HG03108 (cell line): Measurements from ENCODE around the gene ANKS1B.
"Not testable (repeated sequence)": the region's sequence is repeated elsewhere in the genome, so short reads cannot be mapped to it uniquely, and the experiment has no call there.

Experiments
- ATAC-seq: cut with Tn5 transposase; IDR thresholded peaks from one replicate; pipeline ENCODE4 v1.9.1; 2021; ENCODE audit warnings: moderate library complexity; ENCODE audit not compliant: unreplicated experiment

The ANKS1B gene

DNA sequence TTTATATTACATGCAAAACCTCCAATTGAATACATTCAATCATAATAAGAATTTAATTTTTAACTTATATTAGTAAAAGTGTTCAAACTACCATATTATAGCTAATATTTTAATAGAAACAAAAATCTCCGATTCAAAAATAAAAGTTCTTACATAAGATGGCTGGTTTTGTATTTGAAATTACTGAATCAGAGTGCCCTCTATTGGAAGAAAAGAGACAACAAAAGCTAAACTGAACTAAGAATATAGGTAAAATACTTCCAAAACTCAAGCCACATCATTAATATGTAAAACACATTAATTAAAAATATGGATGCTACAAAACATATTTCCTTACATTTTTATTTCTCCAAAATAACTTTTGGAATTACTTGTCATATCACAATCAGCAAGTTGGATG is 216.9 kb downstream of the ANKS1B start:
- ATAC-seq: no peak

DNA sequence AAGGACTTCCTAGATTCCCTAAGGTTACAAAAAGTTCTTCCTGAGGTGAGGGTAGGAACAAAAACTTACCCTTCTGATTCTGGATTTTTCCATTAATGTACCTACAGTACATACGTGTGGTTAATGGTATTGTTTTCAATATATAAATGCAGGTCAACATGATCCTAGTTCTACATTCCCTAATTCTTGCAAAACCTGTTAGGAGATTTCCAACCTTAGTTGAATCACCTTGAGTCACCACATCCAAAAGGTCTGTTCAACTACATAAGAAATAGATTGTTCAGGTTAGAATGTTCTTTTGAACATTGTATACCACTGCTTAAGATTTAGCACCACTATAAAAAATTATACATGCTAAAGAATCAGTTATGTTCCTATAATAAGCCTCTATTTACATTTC is 218.3 kb downstream of the ANKS1B start:
- ATAC-seq: no peak

DNA sequence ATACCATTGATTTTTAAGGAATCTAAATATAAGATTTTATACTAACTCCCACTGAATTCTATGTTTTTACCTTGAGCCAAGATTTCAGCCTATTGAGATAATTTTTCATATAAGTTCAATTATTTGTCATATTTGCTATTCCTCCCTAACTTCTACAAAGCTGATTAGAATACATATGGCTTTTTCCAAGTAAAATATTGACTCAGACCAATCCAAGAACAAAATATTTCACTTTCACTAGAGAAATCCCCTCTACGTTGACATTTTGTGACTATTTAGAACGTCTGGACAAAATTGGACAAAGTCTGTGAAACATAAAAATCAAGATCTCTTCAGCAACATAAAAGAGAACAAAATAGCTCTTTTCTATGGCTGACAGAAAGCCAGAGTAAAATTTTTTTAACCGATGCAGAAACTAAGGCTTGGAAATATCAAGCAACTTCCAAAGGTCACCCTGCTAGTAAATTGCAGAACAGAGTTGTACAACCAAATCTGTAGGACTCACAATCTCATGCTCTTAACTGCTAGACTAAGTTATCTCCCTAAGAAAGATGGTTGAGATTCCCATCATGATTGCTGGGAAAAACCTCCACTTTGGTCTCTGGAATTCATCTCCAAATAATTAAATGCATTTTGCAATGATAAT is 219.1 kb downstream of the ANKS1B start:
- ATAC-seq: no peak

DNA sequence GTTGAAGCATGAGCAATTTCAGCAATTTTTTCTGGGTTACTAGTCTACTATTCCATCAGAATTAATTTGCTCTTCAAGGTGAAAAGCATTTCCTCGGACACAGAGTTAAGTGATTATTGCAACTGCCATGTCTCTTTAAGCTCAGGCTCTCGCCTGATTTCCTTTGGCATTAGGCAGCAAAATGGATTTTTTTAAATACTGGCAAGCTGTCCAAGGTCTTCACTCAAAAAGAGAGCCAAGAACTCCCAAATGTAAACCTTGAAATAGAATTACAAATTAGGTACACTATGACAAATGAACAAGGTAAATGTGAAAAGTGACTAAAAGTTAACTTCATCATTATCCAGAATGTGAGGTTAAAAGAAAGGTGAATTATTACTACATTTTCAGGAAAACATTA is 225.3 kb downstream of the ANKS1B start:
- no peak for ATAC-seq

DNA sequence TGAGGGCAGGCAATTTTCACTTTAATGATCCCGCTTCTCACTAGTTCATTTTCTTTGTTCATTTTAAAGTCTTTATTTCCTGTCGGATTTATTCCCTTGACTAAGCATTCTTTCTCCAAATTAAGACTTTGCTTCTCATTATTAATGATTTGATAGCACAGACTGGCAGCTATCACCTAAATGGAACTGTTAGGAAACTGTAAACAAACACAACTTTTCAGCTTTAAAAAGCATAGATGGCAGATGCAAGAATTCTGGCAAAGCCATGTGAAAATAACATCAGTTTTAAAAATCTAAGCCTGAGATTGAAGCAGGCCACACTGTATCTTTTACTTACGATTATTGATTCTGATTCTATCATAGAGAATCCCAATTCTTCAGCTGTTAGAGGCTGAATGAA is 225.7 kb downstream of the ANKS1B start:
- ATAC-seq: no peak

DNA sequence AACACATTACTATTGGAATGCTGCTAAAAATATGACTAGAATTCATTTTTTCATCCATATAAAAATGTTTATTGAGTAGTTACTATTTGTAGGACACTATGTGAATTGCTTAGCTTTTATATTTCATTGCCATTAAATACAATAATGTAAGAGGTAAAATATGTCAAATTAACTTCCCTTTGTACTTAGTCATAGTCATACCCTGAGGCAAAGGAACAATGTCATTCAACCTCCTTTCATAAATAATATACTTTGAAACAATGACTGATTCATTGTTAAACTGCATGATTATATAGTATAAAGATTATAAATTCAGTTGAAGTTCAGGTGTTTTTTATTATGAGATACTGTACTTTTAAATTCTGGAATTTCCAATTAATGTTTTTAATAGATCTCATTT is 232.0 kb downstream of the ANKS1B start:
- no peak for ATAC-seq

DNA sequence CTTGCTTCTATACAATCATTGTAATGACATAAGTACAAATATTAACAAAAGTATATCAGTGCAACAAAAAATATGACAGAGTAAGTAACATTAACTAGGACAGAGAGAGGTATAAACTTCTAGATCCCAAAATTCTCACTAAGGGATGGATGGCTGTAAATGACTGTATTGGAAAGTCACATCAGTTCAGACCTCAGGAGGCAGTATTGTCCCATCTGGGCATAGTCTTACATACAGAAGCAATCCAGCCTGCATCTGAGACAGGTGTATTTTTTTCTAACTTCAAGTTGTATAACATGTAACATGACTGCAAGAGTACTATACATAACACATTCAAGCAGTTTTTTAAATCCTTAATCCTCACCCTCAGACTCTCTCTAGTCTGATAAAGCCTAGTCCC is 238.2 kb downstream of the ANKS1B start:
- no peak for ATAC-seq

DNA sequence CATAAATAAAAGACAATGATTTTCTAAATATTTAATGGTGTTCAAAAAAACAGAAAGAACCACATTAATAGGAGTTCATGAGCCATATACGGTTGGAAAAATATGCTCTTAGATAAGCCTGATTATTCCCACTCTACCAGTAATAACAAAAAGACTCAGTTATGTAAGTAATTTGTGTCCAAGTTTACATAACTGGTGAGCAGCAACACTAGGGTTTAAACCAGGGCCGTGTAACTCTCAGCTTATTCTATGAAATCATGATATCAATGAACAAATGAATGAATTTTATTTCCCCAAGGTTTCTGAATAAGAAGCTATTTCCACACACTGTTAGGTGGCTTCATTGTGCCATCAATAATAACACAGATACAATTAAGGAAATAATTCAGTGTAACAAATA is 238.8 kb downstream of the ANKS1B start:
- no peak for ATAC-seq

DNA sequence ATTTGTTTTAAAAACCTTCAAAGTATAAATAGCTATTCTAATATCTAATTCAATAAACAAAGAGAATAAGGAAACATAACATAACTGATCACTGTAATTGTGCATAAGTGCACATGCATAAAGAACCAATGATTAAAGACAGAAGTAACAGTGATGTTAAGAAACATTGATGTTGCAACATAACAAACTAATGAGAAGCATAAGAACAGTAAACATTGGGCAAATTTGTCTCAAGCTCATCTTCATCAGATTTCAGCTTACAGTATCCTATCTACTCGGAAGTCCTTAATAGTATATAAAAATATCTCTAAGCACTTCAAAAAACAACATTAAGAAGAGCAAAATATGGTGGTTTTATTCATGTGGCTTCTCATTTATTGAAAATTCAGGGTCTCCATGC is 239.6 kb downstream of the ANKS1B start:
- ATAC-seq: no peak

DNA sequence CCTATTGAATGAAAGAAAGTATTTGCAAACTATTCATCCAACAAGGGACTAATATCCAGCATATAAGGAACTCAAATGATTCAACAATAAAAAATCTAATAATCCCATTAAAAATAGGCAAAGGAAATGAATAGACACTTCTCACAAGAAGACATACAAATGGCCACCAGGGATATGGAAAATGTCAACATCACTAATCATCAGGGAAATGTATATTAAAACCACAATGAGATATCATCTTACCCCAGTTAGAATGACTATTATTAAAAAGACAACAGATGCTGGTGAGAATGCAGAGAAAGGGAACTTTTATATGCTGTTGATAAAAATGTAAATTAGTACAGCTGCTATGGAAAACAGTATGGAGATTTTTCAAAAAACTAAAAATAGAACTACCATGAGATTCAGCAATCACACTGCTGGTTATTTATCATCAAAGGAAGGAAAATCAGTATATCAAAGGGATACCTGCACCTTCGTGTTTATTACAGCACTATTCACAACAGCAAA is 247.9 kb downstream of the ANKS1B start:
- ATAC-seq: no peak

DNA sequence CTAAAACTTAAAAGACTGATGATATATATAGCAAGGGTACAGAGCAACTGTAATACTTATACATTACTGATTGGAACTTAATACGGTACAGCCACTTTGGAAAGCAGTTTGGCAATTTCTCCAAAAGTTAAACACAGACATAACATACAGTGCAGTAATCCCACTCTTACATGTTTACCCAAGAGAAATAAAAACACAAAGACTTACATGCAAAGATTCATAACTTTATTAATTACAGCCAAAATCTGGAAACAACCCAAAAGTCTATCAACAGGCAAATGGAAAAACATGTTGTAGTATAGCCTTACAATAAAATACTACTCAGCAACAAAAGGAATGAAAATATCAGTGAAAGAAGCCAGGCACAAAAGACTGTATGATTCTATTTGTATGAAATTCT is 252.6 kb downstream of the ANKS1B start:
- no peak for ATAC-seq

DNA sequence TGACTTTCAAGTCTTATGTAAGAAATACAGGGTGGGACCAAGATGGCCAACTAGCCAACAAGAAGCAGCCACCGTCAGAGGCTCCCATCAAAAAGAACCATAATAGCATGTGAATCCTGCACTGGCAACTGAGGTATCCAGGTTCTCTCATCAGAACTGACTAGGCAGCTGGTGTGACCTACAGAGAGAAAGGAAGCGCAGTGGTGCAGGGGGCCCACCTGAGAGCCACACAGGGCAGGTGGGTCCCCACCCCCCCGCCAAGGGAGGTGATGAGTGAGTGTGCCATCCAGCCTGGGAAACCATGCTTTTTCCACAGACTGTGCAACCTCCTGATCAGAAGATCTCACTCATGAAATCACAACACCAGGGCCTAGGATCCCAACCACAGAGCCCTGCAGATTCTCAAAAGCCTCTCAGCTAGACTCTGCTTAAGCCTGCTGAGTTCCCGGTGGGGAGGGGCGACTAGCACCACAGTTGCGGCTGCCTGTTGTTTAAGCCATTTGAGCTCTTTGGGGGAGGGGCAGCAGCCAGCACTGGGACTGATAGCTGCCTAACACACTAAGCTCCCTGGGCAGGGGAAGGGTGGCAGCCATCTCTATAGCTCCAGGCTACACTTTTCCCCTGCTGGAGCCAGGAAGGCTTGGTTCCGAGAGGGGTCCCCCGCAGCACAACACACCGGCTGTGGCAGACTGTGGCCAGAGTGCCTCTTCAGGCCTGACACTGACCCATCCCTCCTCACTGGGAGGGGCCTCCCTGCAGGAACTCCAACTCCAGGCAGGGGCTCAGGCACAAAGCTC is 261.8 kb downstream of the ANKS1B start:
- no peak for ATAC-seq

DNA sequence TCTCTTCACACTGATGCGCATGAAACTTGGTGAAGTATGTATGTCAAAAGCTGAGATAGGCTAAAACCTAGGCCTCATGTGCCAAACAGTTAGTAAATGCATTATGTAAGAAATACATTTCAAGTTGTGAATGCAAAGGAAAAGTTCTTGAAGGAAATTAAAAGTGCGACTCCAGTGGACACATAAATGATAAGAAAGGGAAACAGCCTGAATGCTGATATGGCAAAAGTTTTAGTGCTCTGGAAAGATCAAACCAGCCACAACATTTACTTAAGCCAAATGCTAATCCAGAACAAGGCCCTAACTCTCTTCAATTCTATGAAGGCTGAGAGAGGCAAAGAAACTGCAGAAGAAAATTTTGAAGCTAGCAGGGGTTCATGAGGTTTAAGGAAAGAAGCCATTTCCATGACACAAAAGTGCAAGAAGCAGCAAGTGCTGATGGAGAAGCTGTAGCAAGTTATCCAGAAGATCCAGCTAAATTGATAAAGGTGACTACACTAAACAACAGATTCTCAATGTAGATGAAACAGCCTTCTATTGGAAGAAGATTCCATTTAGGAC is 262.9 kb downstream of the ANKS1B start:
- ATAC-seq: no peak

DNA sequence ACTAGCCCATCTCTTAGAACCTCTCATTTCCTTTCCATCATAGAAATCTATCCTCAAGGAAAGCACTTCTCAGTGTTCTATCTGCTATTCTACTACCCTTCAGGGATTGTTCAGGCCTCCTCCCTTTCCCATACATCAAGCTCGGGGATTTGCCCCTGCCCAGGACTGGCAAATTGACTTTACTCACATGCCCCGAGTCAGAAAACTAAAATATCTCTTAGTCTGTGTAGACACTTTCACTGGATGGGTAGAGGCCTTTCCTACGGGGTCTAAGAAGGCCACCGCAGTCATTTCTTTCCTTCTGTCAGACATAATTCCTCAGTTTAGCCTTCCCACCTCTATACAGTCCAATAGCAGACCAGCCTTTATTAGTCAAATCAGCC is 264.7 kb downstream of the ANKS1B start:
- ATAC-seq: not testable (repeated sequence)

DNA sequence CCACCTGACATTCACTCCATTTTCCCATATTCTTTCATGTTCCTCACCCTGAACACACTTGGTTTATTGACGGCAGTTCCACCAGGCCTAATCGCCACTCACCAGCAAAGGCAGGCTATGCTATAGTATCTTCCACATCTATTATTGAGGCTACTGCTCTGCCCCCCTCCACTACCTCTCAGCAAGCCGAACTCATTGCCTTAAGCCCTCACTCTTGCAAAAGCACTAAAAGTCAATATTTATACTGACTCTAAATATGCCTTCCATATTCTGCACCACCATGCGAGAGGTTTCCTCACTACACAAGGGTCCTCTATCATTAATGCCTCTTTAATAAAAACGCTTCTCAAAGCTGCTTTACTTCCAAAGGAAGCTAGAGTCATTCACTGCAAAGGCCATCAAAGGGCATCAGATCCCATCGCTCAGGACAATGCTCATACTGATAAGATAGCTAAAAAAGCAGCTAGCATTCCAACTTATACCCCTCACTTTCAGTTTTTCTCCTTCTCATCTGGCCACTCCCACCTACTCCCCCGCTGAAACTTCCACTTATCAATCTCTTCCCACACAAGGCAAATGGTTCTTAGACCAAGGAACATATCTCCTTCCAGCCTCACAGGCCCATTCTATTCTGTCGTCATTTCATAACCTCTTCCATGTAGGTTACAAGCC is 265.2 kb downstream of the ANKS1B start:
- not testable (repeated sequence) for ATAC-seq

DNA sequence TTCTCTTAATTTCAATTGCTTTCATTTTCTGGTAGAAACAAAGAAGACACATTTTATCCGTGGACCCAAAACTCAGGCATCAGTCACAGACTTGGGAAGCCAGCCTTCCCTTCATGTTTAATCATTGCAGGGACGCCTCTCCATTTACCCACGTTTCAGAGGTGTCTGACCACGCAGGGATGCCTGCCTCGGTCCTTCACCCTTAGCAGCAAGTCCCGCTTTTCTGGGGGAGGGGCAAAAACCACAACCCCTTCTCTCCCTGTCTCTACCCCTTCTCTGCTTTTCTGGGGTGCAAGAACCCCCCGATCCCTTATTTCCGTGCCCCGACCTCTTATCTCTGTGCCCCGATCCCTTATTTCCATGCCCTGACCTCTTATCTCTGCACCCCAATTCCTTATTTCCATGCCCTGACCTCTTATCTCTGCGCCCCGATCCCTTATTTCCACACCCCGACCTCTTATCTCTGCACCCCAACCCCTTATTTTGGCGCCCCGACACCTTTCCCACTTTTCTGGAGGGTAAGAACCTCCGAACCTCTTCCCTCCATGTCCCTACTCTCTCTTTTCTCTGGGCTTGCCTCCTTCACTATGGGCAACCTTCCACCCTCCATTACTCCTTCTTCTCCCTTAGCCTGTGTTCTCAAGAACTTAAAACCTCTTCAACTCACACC is 268.8 kb downstream of the ANKS1B start:
- ATAC-seq: not testable (repeated sequence)

DNA sequence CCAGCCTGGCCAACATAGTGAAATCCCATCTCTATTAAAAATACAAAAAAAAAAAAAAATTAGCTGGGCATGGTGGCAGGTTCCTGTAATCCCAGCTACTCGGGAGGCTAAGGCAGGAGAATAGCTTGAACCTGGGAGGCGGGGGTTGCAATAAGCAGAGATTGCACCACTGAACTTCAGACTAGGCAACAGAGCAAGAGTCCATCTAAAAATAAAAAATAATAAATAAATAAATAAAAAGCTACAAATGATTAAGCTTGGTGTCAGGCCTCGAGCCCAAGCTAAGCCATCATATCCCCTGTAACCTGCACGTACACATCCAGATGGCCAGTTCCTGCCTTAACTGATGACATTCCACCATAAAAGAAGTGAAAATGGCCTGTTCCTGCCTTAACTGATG is 269.8 kb downstream of the ANKS1B start:
- not testable (repeated sequence) for ATAC-seq

DNA sequence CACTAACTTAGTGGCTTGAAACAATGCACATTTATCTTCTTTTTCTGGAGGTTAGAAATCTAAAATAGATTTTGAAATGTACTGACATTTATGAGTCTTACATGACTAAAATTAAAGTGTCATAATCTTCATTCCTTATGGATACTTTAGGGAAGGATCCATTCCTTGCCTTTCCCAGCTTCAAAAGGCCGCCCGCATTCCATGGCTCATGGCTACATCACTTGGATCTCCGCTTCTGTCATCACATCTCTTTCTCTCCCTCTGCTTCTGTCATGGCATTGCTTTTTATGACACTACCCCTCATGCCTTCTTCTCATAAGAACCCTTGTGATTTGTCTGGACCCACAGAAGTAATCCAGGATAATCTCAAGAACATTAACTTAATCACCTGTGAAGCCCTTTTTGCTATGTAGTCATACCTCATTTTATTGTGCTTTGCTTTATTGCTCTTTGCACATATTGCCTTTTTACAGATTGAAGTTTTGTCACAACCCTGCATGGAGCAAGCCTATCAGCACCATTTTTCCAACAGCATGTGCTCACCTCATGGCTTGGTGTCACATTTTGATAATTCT is 270.7 kb downstream of the ANKS1B start:
- ATAC-seq: no peak

DNA sequence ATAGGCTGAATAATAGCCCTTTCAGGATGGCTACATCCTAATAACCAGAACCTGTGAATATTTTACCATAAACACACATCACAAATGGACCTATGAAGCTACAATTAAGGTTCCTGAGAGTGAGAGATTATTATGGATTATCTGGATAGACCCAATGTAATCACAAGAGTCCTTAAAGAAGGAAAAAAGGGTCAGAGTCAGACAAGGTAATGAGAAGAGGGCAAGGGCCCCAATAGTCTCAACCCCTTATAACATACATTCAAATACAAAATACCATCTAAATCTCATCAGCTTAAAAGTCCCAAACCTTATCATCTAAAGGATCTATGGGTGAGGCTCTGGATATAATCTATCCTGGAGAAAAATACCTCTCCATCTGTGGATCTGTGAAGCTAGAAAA is 272.5 kb downstream of the ANKS1B start:
- ATAC-seq: no peak

DNA sequence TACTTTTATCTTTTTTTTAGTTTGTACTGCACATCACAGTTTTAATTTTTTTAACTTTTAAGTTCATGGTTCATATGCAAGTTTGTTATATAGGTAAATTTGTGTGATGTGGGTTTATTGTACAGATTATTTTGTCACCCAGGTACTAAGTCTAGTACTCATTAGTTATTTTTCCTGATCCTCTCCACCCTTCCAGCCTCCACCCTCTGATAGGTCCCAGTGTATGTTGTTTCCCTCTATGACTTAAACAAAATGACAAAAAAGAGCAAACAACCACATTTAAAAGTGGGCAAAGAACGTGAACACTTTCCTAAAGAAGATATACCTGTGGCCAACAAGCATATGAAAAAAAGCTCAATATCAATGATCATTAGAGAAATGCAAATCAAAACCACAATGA is 273.5 kb downstream of the ANKS1B start:
- no peak for ATAC-seq

DNA sequence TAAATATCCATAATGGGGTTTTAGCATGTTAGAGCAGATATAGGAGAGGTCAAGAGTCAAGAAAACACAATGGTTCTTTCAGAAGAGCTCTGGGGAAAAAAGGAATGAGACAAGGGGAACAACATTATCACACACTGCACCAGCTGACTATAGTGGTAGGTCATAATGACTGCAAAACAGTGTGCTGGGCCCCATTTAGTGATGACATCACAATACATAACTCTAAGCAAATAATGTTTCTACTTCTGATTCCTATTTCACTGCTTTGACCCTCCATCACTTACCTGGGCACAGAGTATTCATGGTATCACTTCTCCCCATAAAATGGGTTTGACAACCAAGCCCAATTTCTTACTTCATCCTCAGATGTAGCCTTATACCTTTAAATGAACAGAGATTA is 275.1 kb downstream of the ANKS1B start:
- no peak for ATAC-seq
